ENCODE data around the gene AHNAK.
"Not testable (repeated sequence)": the region's sequence is repeated elsewhere in the genome, so short reads cannot be mapped to it uniquely, and the experiment has no call there.

AHNAK gene

DNA sequence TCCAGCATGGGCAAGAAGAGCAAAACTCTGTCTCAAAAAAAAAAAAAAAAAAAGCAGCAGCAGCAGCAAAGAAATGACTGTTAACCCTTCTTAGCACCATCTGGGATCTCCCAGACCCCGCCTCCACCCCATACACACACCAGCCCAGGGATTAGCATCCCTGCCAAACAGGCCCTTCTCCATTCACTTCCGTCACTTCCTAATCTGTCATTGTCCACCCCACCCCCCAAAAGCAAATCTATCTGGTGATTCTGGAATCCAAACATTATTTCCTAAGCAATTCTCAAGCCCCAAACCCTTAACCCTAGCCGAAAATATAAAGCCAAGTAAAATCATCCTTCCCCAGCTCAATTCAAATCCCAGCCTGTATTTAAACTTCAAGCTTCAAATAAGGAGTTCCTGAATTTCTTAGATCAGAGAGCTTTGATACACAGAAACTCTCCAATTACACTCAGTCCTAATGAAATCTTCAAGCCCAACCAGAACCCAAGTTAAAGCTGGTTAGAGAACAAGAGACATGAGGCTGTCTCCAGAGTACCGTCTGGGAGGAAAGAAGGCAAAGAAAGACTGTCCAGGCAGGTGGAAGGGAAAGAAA is 6.0 kb upstream of the AHNAK start:
- no peak for DNase-seq

DNA sequence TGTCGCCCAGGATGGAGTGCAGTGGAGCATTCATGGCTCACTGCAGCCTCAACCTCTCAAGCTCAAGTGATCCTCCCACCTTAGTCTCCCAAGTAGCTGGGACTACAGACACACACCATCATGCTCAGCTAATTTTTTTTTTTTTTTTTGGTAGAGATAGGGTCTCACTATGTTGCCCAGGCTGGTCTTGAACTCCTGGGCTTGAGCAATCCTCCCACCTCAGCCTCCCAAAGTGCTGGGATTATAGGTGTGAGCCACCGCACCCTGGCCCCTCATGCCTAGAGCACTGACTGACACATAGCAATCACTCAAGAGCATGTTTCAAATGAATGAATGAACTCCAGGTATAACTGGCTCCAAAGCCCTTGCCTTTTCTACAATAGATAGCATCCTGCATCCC is 3.9 kb upstream of the AHNAK start:
- not testable (repeated sequence) for DNase-seq

DNA sequence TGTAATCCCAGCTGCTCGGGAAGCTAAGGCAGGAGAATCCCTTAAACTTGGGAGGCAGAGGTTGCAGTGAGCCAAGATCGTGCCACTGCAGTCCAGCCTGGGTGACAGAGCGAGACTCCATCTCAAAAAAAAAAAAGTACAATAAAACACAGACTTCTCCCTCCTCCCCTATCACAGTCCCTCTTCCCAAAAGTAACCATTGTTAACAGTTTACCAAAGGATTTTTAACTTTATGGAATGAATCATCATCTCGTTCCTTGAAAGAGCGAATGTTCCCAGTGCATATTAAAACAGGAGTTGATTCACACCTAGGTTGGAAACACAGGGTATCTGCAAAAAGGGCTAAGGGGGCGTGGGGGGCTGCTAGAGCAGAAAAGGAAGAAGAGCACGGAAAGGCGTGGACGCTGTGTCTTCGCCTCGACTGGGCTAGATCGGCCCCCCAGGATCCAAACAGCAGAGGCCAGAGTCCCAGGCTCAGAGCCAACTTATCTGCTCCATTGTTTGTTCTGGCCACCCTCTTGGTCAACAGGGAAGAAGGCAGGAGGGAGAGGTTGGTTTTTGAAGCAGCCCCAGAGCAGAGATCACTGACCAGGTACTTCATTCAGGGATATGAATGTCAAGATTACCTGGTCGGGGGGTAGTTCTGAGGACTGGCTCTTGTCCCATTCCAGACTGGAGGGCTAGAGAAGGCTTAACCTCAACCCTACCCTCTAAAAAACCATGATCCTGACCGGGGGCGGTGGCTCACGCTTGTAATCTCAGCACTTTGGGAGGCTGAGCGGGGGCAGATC is 2.1 kb upstream of the AHNAK start:
- DNase-seq = no peak

DNA sequence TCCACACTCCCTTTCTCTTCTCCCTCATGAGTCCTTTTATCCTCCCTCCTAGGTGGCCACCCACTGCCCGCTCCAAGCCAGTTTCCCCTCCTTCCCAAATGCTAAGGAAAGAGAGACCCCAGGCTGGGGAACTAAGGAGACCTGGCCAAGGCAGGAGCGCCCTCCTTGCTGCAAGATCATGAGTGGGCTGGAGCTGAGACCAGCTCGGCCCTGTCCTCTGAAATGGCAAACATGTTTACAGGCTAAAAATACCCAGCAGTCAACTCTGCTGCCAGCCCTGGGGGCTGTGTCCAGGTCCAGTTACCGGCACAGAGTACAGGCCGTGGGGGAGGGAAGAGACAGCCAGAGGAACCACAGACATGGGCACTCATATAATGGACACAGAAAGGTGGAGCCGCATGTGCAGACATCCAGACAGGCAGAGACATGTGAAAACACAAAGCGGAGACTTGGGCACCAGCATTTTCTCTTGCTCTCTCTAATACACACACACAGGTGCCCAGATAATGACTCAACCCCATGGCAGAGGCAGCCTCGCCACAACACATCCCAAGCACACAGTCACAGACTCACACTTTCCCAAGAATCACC is 1.2 kb upstream of the AHNAK start:
- no peak for DNase-seq

DNA sequence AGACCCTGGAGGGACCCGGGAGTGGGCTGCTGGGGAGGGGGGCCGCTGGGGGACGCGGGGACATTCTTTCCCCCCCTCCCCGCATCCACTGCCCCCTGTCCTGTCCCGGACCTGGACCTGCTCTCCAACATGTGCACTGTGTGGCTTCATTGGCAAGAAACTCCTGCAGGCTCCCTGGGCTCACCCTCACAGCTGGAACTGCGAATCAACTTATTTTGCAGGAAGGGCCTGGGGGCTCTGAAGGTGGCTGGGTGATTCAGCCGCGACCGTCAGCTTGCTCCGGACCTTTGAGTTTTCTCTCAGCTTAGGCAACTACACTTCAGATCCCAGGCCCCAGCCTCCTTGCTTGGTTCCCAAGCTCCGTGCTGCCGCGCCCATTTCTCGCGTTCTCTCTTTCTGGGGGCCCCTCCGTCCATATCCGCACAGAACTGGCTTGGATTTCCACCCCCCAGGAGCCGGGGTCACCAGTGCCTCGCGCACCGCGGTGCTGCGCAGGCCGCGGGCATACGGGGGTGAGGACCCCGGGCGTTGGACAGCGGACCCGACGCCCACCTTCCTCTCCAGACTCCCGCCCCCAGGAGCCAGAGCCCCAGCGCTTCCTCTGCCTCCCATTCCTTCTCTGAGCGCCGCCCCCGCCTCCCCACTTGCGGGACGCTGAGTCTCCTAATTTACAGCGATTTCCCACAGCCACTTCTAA is 471 bp upstream of the AHNAK start:
- DNase-seq = no peak

DNA sequence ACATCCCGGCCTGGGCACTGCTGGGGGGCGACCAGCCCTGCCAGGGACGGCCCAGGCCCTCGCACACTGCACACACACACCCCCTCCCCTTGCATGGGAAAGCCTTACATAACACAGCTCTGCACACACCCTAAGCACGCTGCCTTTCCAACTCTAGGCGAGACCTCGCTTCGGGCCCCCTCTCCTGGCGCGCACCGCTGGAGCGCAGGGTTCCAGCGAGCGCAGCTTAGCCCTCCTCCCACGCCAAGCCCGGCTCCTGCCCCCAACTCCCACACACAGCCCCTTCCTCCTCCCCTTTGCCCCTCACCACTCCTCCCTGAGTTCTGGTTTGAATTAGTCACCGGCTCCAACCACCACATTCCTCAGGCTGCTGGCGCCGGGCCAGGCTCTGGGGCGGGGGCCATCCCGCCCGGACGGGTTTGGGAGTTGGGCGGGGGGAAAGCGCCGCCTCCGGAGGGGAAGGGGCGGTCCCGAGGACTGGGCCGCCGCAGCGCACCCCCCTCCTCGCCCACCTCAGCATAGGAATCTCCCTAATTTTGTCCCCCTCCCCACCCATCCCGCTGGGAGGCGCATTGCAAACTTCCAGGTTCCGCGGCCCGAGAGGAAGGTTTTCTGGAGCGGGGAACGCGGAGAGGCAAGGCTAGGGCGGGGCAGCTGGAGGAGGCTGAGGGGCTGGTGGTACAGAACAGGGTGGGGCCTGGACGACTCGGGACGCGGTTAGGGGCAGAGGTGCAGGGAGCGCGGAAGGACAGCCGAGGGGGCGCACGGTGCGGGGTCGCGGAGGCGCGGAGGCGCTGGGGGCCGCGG is 966 bp downstream of the AHNAK start:
- DNase-seq = peak; percentile 75 to 81

DNA sequence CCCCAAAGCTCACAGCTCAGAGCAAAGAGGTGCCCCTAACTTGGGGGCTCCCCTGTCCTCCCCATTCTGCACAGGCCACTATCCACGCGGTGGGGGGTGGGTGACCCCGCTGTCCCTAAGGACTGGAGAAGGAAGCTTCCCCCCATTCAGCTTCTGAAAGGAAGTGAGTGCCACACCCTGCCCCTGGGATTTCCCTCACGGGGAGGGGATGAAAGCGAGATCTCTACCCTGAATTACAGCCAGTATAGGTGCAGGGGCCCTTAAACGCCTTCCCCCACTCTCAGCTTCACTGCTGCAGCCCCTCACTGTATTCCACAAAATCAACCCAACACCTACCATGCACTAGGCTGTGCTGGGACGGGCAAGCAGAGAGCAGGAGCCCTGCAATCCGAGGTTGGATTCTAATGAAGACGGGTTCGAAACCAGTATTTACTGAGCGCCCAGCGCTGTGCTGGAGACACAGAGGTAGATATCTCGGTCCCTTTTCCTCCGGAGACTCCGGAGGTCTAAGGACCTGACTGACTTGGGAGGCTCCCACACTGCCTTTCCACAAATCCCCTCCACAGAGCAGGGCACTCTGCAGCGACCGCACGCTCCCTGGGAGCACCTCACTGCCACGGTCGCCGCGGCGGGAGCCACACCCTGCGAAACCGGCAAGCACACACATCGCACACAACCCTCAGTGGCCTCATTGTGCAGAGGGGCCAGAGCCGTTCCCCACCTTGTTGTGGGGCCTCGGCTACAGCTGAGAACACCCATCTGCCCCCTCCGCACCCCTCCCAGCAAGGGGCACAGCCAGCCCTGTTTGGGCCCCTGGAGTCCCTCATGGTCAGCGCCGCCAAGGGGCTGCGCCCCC is 1.8 kb downstream of the AHNAK start:
- peak in 1 of 2 experiments; percentile 55 for DNase-seq

DNA sequence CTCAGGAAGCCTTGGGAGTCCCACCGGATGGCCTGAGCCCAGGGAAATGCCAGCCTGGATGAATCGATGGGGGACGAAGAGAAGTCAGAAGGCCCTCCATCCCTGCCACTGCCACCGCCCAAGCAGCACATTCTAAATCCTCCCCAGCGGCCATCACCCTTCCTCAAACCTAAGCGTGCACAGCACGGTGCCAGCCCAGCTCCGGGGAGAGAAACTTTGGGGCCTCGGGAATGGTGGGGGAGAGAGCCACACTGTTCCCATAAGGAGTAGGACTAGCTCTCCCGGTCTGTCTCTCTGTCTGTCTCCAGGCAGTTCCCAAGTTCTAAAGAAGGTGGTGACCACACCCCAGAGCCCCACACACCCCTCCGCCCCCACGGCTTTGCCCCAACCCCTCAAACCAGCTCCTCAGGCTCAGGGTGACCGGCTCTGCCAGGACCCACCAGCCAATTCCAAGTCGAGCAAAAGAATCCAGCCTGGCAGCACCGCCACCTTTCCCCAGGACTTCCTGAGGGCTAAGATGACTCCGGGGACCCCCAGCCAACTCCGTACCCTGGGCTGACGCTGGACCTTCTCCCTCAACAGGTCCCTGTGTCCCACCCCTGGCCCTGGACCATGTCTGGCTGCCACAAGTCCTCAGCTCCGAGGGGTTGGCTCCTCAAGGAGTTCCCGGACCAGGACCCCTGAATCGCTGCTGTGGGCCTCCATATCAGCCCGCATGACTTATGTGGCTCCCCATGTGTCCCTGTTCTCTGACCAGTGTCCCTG is 2.7 kb downstream of the AHNAK start:
- peak in 1 of 2 experiments; percentile 23 for DNase-seq

DNA sequence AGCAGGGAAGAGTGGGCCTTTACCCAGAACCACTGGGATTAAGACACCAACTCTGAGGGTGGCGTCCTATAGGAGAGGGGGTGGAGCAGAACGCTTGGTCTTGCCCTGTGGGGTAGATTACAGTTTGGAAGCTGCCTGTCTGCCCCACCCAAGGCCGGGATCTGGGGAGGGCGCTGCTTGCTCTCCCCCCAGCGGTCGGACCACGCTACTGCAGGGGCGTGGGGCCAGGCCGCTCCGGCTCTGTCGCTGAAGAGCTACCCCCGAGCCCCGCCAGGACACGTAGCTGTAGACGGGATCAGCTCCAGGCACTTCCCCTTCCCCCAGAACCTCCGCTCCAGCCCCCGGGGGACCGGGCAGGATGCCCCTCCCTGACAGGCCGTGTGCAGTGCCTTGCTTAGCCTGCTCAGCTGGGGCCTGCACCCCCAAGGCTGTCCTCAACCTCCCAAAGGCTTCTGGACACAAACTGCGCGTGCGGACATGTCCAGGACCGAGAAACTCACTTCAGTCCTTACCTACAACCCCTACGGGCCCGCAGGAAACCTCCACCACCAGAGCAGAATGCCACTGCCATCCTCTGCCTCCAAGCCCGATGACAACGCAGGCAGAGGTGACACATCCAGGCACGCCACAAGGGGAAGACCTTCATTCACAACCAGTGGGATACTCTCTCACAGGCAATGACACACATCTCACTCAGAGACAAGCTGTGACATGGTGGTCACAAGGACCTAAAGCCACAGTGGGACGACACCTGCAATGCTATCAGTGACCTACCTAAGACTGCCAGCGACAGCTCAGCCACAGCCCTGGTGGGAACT is 3.6 kb downstream of the AHNAK start:
- DNase-seq = peak; percentile 79 to 82

DNA sequence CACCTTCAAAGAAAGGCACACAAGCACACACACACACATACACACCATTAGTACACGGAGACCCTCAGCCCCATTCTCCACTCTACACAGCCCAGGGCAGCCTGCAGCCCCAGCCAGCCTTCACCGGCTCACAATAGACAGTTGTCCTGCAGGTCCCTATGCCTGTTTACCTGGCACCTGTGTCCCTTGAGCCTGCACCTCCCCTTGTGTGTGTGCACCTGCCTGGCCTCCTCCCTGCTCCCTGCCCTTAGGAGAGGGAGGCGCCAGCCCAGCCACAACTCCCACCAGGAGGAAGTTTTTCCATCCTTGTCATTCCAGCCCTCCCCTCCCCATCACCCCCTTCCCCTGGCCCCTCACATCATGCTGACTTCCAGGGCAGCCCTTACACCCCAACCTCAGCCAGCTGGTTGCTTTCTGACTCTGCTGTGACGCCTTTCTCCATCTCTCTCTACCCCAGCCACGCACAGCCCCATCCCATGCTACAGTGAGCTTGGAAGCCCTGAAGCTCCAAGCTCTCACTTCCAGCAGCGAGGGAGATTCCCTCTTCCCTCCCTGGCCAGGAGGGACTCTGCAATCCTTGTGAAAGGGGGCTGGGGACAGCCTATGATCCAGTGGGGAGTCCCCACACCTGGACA is 4.4 kb downstream of the AHNAK start:
- peak in 1 of 2 experiments; percentile 21 for DNase-seq

DNA sequence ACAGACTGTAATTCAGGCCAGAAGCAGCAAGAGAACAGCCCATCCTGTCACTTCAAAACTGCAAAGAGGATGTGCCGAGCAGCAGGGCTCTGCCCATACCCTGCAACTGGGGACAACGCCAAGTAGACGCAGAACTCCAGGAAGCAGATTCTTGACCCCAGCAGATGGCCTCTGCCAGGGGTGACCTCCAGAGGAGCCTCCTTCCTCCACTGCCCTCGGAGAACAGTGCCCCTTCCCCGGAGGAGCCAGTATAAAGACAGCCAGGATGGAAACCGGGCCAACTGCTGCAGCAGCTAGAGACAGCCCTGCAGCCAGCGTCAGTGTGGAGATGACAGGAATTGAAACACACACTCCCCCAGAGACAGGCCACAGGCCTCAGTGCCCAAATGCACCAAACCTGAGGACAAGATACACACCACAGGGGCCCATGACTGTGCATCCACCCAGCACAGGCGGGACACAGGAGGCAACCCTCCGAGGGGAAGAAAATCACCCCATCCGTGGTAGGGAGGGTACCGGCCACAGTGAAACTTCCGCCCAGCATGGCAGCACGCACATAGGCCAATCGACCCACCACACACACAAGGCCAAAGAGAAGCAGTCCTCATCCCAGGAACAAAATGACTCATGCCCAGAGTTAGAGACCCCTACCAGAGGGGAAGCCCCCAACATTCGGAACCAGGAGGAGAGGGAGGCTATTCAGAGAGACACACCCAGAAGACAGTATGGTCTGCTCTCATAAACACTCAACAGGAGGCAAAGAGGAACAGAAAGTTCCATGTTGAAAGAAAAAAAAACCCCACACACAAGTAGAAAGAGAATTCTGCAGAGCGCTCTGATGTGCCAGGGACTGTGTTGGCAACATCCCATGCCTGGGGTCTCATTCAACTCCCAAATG is 5.6 kb downstream of the AHNAK start:
- DNase-seq = peak; percentile 57 to 68

DNA sequence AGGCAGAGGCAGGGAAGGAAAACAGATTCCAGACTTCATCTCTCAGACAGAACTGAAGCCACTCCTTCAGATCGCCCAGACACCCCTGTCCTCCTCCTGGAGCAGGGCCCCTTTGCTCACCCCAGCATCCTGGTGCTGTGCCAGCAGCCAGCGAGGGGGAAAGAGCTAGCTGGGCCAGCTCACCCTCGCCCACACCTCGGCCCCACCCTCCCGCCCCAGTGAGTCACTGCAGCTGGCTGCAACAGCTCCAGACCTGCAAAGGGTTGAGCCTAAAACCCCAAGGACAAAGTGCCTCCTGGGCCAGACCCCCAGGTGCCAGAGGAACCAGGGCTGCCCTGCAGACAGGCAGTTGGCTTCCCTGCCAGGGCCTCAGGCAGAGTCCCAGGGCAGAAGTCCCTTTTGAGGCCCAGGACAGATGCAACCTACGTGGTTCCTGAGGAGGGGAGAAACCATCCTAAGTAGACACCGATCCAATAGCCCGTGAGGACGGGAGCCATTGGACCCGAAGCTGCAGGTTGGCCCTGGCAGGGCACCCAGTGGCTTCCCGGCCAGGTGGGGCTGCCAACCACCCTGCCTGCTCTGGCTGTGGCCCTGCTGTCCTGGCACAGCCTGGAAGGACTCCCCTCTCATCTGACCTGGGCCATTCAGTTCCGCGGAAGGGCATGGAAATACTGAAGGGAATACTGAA is 7.2 kb downstream of the AHNAK start:
- peak; percentile 66 to 75 for DNase-seq

DNA sequence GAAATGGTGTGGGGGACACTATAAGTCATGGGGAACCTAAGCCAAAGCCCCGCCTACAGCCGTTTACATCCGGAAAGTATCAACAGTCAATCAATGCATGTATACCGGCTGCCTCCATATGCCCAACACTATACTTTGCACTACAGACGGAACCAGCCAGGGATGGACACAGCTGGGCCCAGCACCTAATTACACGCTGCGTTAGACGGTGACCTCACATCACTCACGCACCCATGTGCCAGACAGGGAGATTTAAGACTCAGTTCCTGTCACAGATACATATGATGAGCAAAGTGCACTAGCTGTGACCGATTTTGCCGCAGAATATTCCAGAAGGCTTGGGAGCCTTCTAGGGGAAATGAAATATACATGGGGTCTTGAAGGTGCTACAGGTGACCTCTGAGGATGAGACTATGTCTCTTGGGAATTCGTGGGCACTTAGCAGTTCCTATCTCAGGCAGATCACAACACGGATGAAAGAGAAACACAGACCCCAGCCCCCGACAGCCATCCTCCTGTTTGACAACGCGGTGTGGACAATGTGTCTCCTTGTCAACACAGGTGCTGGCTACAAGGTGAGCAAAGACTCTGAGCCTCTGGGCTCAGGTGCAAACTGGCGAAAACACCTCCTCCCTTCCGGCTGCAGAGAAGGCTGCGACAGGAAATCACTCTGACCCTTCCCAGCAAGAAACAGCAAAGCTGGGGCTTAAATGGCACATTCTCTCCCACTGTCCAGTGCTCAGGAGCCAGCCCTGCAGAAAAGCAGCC is 8.0 kb downstream of the AHNAK start:
- DNase-seq = no peak

DNA sequence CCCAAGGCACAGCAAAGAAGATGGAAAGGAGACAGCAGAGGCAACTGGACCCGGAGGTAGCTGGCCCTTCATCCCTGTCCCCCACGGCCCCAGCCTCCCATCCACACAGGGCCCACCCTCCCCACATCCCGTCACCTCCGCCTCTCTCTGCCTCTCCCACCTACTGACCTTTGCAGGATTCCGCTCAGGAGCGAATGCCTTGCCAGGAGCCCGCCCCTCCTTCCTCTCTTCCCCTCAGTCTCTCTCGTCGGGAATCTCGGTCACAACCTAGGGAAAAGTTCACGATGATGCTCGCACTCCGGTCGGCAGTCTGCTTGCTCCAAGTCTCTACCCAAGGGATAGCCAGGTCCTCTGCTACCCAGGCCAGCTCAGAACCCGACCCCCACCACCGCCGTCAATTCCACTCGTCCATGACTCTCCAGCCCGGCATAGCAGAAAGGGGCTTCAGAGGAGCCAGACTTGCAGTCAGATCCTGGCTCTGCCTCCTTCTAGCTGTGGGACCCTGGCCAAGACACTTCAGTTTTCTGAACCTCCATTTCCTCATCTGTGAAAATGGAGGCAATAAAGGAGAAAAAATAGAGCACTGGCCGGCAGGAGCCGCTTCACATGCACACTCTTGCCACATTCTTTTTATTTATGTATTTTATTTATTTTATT is 10.2 kb downstream of the AHNAK start:
- no peak for DNase-seq

DNA sequence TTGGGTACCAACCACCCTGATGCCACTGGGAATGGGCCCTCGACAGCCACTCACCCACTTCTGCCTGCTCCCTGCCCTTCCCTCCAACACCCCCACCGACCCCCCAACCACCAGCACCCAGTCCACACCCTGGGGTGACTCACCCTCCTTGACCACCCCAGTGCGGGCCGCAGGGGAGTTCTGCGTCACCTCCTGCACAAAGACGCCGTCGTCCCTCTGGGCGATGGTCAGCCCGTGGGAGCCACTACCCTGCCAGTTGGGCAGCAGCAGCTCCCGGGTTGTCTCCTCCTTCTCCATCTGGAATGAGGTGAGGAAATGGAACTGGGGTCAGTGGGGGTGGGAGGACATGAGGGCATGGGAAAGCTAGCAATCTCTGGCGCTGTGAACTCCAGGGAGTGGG is 10.8 kb downstream of the AHNAK start:
- no peak for DNase-seq

DNA sequence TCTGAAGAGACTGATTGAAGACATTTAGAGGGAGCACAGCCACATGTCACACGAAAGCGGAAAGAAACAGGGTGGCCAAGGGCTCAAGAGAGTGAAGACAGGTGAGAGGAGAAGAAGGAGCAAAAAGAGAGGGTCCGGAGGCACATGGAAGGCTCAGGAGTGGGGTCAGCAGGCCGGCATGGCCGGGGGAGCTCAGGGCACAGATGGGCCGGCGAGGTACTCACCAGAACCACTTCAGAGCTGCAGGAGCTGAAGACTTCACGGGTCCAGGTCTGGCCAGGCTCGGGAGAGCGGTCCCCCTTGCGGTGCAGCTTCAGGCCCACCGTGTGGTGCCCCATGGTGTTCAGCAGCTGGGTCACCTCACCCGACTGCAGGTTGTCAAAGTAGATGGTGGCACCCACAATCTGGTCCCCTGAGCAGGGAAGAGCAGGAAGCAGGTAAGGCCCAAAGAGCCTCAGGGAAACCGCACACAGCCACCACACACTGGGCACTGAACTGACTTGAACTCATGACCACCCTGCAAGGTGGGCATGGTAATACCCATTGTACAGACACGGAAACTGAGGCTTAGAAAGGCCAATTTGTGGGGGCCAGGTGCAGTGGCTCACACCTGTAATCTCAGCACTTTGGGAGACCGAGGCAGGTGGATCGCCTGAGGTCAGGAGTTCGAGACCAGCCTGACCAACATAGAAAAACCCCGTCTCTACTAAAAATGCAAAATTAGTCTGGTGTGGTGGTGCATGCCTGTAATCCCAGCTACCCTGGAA is 11.6 kb downstream of the AHNAK start:
- DNase-seq = no peak

All from activated CD4-positive, alpha-beta T cell treated with anti-CD3 and anti-CD28 coated beads, Interleukin-2, amount 50 U/mL, for 48 hours (primary cell).